Peyer's patch (tissue), 4 donors: ENCODE measurements around the gene FNDC3B. TPM values are rescaled to one million over a fixed set of nuclear protein-coding genes. Genes with fewer than 3 reads are reported as not detected.
"Not testable (repeated sequence)": the region's sequence is repeated elsewhere in the genome, so short reads cannot be mapped to it uniquely, and the experiment has no call there.

Experiments
- DNase-seq, 3 donors: peaks; one replicate each; pipeline ENCODE4 v3.0.0-alpha.2; 2017 to 2019
- H3K27ac ChIP-seq, 4 donors: fragments of 200-600 bp; sonication (generic); one replicate each; pipeline ENCODE4 v1.5.1; 2016 to 2019
- H3K27me3 ChIP-seq, 2 donors: fragments of 200-600 bp; sonication (generic); one replicate each; pipeline ENCODE4 v1.5.1; 2019
- H3K36me3 ChIP-seq, 3 donors: fragments of 200-600 bp; sonication (generic); one replicate each; pipeline ENCODE4 v1.5.1; 2016 to 2019
- H3K4me1 ChIP-seq, 4 donors: fragments of 200-600 bp; sonication (generic); one replicate each; pipeline ENCODE4 v1.5.1; 2016 to 2019
- H3K4me3 ChIP-seq, 4 donors: fragments of 200-600 bp; sonication (generic); 1 replicate in 3 of 4; 2 replicates in 1 of 4; pipeline ENCODE4 v1.5.1; 2016 to 2019; ENCODE audit warnings: mild to moderate bottlenecking in 1 of 4
- H3K9me3 ChIP-seq, 4 donors: fragments of 200-600 bp; sonication (generic); one replicate each; pipeline ENCODE4 v1.5.1; 2016 to 2019; ENCODE audit warnings: mild to moderate bottlenecking in 1 of 4
- POLR2A ChIP-seq, 2 donors: fragments of 450-650 bp; IDR thresholded peaks; one replicate each; pipeline ENCODE4 v1.5.1; 2017; ENCODE audit warnings: antibody characterized with exemption in 2 of 2, mild to moderate bottlenecking in 2 of 2, moderate library complexity in 2 of 2
- total RNA-seq, 4 donors: library from RNA; depleted of rRNA; stranded (reverse); fragments of >200 nt; gene quantifications; one replicate each; pipeline ENCODE4 v1.1.0, GENCODE V29; 2016
- TF ChIP-seq, protein P1 (sequence below), 6 experiments: fragments of 450-650 bp in 4 of 6; fragments of 200-600 bp in 2 of 6; sonication (generic) in 1 of 6; IDR thresholded peaks; one replicate each; pipeline ENCODE4 v1.5.1; 2017 to 2019; ENCODE audit warnings: antibody characterized with exemption in 6 of 6, mild to moderate bottlenecking in 3 of 6, moderate library complexity in 1 of 6

FNDC3B gene
- total RNA-seq, 4 donors from 2014 or later, result 28.7 to 74.3 (median 54.6) TPM

DNA sequence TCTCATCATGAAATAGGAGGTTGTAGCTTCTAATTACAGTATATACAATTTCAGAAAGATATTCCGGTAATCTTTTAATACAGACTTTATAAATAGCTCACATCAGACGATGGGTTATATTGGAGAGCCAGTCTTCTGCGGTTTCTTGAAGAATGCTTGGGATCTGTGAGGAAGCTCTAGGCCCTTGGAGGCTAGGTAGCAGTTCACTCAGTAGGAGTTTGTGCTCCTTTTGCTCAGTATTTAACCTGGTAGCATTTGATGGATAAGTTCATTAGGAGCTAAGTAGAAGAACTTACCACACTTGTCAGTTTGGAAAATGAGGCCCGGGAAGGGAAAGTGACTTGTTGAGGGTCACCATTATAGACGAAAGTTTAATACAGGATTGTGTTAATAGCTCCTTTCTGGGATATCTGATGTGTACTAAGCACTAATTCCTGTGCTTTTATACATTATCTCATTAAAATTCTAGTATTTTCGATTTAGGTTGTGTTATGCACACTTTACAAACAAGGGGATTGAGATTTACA lies 2.8 kb downstream of the FNDC3B start:
- DNase-seq, result no peak
- peak overlapping the region in 2 of 4 donors; percentile 88 to 89 for H3K4me3 ChIP-seq
- TF ChIP-seq POLR2A (IDR thresholded peaks at IDR 0.05), result no peak
- TF ChIP-seq, protein P1, sequence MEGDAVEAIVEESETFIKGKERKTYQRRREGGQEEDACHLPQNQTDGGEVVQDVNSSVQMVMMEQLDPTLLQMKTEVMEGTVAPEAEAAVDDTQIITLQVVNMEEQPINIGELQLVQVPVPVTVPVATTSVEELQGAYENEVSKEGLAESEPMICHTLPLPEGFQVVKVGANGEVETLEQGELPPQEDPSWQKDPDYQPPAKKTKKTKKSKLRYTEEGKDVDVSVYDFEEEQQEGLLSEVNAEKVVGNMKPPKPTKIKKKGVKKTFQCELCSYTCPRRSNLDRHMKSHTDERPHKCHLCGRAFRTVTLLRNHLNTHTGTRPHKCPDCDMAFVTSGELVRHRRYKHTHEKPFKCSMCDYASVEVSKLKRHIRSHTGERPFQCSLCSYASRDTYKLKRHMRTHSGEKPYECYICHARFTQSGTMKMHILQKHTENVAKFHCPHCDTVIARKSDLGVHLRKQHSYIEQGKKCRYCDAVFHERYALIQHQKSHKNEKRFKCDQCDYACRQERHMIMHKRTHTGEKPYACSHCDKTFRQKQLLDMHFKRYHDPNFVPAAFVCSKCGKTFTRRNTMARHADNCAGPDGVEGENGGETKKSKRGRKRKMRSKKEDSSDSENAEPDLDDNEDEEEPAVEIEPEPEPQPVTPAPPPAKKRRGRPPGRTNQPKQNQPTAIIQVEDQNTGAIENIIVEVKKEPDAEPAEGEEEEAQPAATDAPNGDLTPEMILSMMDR (IDR thresholded peaks at IDR 0.05), result no peak
- H3K9me3 ChIP-seq, result no peaks in the 10 kb centered on the region
- no peaks in the 10 kb centered on the region for H3K36me3 ChIP-seq
- H3K27ac ChIP-seq, result peak overlapping the region in 2 of 4 donors; percentile 41 to 95
- H3K4me1 ChIP-seq, result peaks cover 0 to 24% (median 0%) of the 10 kb centered on the region in 4 donors
- H3K27me3 ChIP-seq, result no peaks in the 10 kb centered on the region

DNA sequence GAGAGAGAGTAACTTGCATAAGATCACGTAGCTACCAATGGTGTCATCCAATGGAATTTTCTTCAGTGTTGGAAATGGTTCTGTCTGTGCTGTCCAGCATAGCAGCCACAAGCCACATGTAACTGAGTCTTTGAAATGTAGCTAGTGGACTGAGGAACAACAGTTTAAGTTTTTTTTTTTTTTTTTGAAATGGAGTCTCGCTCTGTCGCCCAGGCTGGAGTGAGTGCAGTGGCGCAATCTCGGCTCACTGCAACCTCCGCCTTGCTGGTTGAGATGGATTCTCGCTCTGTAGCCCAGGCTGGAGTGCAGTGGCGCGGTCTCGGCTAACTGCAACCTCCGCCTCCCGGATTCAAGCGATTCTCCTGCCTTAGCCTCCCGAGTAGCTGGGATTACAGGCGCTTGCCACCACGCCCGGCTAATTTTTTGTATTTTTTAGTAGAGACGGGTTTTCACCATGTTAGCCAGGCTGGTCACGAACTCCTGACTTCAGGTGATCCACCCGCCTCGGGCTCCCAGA lies 3.3 kb downstream of the FNDC3B start:
- H3K9me3 ChIP-seq, DNase-seq, H3K36me3 ChIP-seq, H3K27me3 ChIP-seq: not testable (repeated sequence)
- H3K4me1 ChIP-seq, result peaks cover 0 to 24% (median 0%) of the 10 kb centered on the region in 4 donors
- peak overlapping the region in 2 of 4 donors; percentile 41 to 95 for H3K27ac ChIP-seq
- peak overlapping the region in 1 of 4 donors; percentile 88 for H3K4me3 ChIP-seq

DNA sequence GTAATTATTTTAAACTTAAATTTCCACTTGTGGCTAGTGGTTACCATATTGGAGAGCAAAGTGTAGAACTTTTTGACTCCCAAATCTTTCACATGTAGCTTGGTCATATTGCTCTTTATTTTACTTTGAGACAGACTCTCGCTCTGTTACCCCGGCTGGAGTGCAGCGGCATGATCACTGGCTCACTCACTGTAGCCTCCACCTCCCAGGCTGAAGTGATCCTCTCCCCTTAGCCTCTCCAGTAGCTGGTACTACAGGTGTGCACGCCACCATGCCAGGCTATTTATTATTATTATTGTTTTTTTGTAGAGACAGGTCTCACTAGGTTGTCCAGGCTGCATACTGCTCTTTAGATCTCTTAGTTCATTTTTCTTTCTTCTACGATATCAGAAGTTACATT lies 3.9 kb downstream of the FNDC3B start:
- Histone ChIP-seq H3K9me3 (no peaks in the 10 kb centered on the region), H3K27me3 (no peaks in the 10 kb centered on the region), H3K36me3 (no peaks in the 10 kb centered on the region), H3K4me3 (no peak overlapping the region), H3K4me1 (peaks cover 0 to 24% (median 0%) of the 10 kb centered on the region in 4 donors), H3K27ac (no peak overlapping the region)
- no peak for DNase-seq
- TF ChIP-seq, protein P1 (IDR thresholded peaks at IDR 0.05), result no peak
- TF ChIP-seq POLR2A (IDR thresholded peaks at IDR 0.05), result no peak

DNA sequence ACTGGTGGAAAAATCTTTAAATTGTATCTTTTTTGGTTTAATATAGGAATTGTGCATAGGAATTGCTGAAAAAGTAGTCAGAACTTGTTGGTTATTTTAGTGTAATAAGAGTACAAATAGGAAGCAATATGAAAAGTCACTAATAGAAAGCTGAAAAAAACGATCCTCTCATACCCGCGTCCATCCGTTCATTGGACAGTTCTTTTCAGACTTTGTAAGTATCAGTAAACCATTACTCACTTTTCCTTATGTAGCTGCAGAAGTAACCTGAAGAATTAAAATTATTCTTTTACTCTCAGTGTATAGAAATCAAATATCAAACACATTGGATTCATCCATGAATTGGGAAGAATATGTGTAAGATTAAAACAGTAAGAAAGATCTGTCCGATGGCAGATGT lies 4.4 kb downstream of the FNDC3B start:
- Histone ChIP-seq H3K27me3 (no peaks in the 10 kb centered on the region), H3K4me1 (peaks cover 0 to 24% (median 0%) of the 10 kb centered on the region in 4 donors), H3K27ac (no peak overlapping the region), H3K9me3 (no peaks in the 10 kb centered on the region), H3K4me3 (no peak overlapping the region), H3K36me3 (no peaks in the 10 kb centered on the region)
- no peak for TF ChIP-seq POLR2A (IDR thresholded peaks at IDR 0.05)
- TF ChIP-seq, protein P1 (IDR thresholded peaks at IDR 0.05), result no peak
- DNase-seq, result no peak

DNA sequence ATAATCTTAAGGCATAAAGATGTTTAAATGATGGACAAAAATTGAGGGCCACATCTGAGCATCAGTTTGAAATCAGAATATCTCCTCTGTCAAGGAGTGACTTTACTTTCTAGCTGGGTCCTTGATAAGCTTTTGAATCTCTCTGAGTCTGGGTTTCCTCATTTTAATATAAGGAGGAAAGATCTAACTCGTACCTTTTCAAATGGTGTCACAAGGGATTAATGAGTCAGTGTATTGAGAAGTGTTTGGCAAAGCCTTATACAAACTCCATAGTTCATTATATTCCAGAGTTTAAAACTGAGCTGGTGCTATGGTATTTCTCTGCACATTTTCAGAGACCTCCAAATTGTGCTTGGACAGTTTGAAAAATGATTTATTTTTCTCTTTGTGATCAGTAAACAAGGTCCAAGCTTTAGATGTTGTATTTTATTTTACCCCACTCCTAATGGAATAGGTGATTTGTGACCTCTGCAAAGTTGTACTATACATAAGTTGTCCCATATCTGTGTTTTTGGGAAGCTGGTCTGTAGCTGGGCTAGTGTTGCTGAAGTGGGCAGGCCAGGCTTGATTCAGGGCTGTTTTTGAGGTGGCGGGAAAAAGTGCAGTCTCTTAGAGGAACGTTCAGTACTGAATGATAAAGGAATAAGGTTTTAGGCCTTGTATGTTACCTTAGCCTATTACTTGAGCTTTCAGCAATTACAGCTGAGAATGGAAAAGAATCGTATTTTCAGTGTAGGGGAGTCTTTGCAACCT lies 5.6 kb downstream of the FNDC3B start:
- no peaks in the 10 kb centered on the region for H3K36me3 ChIP-seq
- no peak for TF ChIP-seq POLR2A (IDR thresholded peaks at IDR 0.05)
- TF ChIP-seq, protein P1 (IDR thresholded peaks at IDR 0.05), result no peak
- peaks cover 0 to 24% (median 0%) of the 10 kb centered on the region in 4 donors for H3K4me1 ChIP-seq
- no peak overlapping the region for H3K27ac ChIP-seq
- no peak for DNase-seq
- H3K9me3 ChIP-seq, result no peaks in the 10 kb centered on the region
- H3K27me3 ChIP-seq, result no peaks in the 10 kb centered on the region
- no peak overlapping the region for H3K4me3 ChIP-seq

DNA sequence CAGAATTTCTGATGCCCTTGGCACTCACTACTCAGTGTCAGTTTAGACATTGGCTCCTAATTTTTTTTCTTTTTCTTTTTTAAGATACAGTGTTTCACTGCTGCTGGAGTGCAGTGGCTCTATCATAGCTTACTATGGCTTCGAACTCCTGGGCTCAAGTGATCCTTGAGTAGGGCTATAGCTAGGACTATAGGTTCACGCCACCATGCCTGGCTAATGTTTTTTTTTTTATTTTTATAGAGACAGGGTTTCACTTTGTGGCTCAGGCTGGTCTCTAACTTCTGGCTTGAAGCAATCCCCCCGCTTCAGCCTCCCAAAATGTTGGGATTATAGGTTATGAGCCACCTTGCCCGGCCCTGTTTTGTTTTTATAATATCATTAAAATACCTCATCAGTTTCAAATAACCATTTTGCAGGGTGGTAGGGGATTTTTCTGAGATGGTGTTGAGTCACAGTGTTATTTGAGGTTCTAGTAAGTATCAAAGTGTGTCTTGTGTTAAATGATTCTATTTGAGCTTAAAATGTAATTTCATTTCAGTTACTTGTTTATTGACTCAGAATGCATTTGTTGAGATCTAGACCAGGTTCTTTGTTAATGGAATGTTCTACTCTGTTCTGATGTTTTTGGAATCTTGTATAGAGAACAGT lies 7.0 kb downstream of the FNDC3B start:
- peaks cover 0 to 24% (median 0%) of the 10 kb centered on the region in 4 donors for H3K4me1 ChIP-seq

More for the DNA sequence above, 7.0 kb downstream of the FNDC3B start:
- Histone ChIP-seq H3K4me3 (no peak overlapping the region), H3K27ac (no peak overlapping the region), H3K27me3 (no peaks in the 10 kb centered on the region), H3K36me3 (no peaks in the 10 kb centered on the region), H3K9me3 (no peaks in the 10 kb centered on the region)
- DNase-seq, result no peak
- TF ChIP-seq POLR2A (IDR thresholded peaks at IDR 0.05), result no peak
- TF ChIP-seq, protein P1 (IDR thresholded peaks at IDR 0.05), result no peak
